NCI-H748 (cell line): ENCODE data around the gene TMEM259.

ENCODE experiments used
- DNase-seq: peaks from one replicate; lab custom pipeline; 2025; ENCODE audit not compliant: unreplicated experiment; lab: John Stamatoyannopoulos, UW

TMEM259 gene

DNA sequence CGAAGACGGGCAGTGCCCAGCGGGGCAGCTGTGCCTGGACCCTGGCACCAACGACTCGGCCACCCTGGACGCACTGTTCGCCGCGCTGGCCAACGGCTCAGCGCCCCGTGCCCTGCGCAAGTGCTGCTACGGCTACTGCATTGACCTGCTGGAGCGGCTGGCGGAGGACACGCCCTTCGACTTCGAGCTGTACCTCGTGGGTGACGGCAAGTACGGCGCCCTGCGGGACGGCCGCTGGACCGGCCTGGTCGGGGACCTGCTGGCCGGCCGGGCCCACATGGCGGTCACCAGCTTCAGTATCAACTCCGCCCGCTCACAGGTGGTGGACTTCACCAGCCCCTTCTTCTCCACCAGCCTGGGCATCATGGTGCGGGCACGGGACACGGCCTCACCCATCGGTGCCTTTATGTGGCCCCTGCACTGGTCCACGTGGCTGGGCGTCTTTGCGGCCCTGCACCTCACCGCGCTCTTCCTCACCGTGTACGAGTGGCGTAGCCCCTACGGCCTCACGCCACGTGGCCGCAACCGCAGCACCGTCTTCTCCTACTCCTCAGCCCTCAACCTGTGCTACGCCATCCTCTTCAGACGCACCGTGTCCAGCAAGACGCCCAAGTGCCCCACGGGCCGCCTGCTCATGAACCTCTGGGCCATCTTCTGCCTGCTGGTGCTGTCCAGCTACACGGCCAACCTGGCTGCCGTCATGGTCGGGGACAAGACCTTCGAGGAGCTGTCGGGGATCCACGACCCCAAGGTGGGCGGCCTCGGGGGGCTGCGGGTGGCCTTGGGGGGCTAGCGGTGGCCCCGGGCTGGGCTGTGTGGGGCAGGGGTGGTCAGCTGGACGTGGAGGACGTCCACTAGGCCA, 15.9 kb downstream of the TMEM259 start:
- DNase-seq, result peak; percentile 13

DNA sequence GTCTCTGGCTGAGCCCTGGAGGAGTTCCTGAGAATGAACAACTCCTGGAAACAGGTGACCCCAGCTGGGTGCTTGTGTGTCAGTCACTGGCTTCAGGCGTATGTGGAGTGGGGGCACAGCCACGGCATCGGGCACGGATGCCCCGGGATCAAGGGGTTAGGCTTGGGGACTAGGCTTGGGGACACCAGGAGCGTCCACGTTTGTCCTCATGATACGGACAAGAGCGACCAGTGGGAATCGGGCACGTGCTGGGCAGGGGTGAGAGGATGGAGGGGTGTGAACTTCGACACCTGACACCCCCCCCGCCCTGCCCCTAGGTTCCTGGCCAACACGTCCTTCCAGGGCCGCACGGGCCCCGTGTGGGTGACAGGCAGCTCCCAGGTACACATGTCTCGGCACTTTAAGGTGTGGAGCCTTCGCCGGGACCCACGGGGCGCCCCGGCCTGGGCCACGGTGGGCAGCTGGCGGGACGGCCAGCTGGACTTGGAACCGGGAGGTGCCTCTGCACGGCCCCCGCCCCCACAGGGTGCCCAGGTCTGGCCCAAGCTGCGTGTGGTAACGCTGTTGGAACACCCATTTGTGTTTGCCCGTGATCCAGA, 16.6 kb downstream of the TMEM259 start:
- DNase-seq, result no peak

GRCh38 chr19:1003283-1003682, 17.6 kb downstream of the TMEM259 start:
- no peak for DNase-seq

GRCh38 chr19:1002600-1002999, 18.3 kb downstream of the TMEM259 start:
- DNase-seq, result no peak

- DNase-seq, result peak; percentile 33
Measured at GRCh38 chr19:1001538-1002166, 19.3 kb downstream of the TMEM259 start.

- peak; percentile 7 for DNase-seq
Measured at GRCh38 chr19:1000591-1001537, 20.1 kb downstream of the TMEM259 start.

GRCh38 chr19:1000095-1000494, 20.8 kb downstream of the TMEM259 start, which contains the start of gene GRIN3B:
Gene GRIN3B, plus strand, starts transcription at chr19:1000419. Its CDS starts 19 bp downstream, at chr19:1000438.
- DNase-seq, result peak; percentile 43

- no peak for DNase-seq
Measured at GRCh38 chr19:999379-999719, 21.6 kb downstream of the TMEM259 start.

GRCh38 chr19:998064-998463, 22.9 kb downstream of the TMEM259 start:
- no peak for DNase-seq

DNA sequence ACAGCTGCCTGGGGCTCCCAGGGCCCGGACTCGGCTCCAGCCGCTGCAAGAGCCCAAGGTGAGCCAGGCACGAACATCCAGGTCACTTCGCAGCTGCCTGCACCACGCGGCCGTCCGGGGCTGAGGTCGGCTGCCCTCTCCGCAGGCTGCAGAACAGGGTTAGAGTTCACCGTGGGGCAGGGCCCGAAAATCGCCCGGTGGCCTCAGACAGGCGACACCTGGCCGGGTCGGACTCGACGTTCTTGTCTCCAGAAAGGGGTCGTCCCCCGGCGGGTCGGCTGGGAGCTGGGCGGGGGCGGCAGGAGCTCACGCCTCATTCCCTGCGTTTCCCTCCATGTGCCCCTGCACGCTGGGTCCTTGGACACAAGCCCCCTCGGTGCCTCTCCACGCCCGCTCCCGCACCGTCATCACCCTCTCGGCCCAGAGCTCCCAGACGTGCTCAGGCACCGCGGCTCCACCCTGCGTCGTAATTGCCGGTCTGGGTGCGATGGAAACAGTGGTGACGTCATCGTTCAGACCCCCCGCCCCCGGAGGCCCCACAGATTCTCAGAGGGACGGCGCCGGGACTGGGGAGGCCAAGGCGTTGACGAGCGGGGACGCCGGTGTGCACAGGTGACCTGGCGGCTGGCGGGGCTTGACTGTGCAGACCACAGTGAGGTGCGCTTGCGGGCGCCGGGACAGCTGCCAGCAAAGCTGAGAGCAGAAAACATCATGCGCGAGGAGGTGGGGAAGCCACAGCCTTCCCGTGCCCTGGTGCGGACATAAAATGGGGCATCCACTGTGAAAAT, 24.7 kb downstream of the TMEM259 start:
- DNase-seq, result peak; percentile 46

DNA sequence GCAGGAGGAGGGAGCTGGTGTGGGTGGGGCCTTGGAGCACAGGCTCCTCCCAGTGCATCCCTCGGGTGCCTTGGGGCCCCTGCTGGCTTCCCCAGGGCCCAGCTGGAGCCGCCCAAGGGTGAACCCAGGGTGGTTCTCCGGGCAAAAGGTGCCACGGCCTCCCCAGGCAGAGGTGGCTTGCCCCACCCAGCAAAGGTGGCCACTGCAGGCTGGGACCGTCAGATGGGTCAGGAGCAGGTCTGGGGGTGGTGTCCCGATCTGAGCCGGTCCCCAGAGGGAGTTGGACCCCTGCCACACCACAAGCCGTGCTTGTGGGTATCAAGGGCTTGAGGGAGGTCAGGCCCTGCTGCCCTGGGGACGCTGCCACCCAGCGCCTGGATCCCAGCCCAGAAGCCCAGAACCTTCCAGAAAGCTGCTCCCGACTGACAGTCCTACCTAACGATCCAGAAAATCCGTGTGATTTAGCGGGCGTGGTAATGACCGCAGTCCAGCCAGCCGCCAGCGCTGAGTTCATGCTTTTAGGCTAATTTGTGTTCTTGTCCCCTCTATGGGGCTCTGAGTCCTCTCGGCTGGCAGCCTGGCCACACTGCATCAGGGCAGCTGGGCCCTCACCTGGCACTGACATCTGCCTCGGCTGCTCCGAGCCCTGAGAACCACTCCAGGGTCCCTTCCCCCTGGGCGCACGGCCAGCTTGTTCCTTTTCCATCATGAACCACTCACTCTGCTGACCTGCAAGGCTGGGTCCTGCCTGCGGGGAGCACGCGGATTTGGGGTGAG, 25.7 kb downstream of the TMEM259 start:
- no peak for DNase-seq

DNA sequence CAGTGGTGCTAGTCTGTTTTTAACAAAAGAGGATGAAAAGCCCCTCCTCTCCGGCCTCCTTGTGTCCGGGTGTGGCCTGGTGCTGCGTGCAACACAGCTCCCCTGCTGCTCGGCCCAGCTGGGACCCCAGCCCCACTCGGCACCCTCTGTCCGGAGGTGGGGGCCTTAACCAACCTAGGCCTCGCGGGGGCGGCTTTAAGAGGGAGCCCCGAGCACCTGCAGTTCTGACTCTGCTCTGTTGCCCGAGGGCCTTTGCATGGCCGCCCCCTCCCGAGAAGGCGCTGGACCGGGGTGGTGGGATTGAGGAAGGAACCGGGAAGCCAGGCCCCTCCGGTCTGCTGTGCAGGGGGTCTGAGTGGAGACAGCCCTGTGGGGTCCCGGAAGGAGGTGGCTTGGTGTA, 26.4 kb downstream of the TMEM259 start:
- DNase-seq, result no peak

GRCh38 chr19:993831-994393, 27.0 kb downstream of the TMEM259 start:
- no peak for DNase-seq

DNA sequence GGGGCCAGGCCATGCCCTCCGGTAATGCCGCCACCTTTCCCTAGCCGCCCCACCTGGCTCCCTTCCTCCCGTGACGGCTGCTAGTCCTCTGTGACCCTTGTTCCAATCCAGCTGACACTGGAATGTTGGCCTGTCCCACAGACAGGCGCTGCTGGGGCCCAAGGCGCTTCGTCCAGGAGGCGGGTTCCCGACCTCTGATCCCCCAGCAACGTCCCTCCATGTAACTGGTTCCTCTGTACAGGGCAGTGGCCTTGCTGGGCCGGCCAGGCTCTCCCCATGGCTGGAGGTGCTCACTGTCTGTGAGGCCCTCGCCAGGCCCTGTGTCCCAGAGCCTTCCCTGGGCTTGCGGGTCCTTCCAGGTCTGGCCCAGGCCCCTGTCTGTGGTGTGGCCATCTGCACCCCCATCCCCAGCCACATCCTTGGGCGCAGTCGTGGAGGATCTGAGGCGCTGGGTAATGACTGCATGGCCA, 27.5 kb downstream of the TMEM259 start:
- DNase-seq, result no peak

GRCh38 chr19:992670-993055, 28.3 kb downstream of the TMEM259 start:
- DNase-seq, result no peak

- no peak for DNase-seq
Measured at GRCh38 chr19:991932-992669, 28.8 kb downstream of the TMEM259 start.

DNA sequence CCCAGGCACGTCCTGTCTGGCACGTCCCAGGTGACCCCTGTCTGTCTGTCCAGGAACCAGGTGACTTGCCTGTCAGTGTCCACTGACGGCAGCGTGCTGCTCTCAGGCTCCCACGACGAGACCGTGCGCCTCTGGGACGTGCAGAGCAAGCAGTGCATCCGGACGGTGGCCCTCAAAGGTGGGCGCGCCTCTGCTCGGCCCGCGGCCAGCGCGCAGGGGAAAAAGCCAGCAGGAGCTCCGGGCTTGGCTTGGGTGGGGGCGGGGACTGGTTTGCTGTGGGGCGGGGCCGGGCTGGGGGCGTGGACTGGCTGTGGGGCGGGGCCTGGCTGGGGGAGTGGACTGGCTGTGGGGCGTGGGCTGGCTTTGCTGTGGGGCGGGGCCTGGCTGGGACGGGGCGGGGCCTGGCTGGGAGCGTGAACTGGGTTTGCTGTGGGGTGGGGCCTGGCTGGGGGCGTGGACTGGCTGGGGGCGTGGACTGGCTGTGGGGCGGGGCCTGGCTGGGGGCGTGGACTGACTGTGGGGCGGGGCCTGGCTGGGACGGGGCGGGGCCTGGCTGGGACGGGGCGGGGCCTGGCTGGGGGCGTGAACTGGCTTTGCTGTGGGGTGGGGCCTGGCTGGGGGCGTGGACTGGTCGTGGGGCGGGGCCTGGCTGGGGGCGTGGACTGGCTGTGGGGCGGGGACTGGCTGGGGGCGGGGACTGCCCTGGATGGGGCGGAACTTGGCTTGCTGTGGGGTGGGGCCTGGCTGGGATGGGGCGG, 29.6 kb downstream of the TMEM259 start:
- no peak for DNase-seq

- DNase-seq, result no peak
Measured at GRCh38 chr19:990746-991145, 30.2 kb downstream of the TMEM259 start.
